GDM1 (cell line): Measurements from ENCODE around the gene P4HA3.
A peak's percentile ranks its signal among the peaks of the same experiment; 100 is the strongest.
"Not testable (repeated sequence)": the region's sequence is repeated elsewhere in the genome, so short reads cannot be mapped to it uniquely, and the experiment has no call there.

Experiments used
- DNase-seq: peaks from one replicate; lab custom pipeline; 2025; lab: John Stamatoyannopoulos, UW

The P4HA3 gene

GRCh38 chr11:74311352-74311926 lies at the start of gene P4HA3:
Gene P4HA3 (minus strand): TSS chr11:74311640. CDS start chr11:74311611, 29 bp downstream.
- no peak for DNase-seq

DNA sequence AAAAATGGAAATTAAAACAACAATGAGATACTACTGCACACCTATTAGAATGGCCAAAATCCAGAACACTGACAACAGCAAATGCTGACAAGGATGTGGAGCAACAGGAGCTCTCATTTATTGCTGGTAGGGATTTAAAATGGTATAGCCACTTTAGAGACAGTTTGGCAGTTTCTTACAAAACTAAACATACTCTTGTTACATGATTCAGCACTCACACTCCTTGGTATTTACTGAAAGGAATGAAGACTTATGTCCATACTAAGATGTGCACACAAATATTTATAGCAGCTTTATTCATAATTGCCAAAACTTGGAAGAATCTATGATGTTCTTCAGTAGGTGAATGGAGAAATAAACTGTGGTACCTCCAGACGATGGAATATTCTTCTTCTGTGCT lies 46.0 kb upstream of the P4HA3 start:
- DNase-seq, result no peak

GRCh38 chr11:74355626-74356025 lies 44.2 kb upstream of the P4HA3 start:
- no peak for DNase-seq

DNA sequence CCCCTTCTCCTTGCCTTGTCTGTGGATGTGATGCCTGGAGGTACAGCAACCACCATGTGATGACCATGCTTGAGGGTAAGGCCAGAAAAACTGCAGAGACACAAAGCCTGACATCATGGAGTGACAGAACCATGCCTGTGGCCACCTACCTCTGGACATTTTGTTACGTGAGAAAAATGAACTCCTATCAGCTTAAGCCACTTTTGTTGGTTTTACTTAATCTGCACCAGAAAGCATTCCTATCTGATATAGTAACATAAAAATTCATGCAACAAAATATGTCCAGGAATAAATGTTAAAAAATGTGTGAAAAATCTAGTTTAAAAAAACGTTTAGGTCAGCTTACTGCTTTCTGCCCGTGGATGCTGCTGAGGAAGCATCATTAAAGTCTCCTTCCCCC lies 42.6 kb upstream of the P4HA3 start:
- DNase-seq, result no peak

DNA sequence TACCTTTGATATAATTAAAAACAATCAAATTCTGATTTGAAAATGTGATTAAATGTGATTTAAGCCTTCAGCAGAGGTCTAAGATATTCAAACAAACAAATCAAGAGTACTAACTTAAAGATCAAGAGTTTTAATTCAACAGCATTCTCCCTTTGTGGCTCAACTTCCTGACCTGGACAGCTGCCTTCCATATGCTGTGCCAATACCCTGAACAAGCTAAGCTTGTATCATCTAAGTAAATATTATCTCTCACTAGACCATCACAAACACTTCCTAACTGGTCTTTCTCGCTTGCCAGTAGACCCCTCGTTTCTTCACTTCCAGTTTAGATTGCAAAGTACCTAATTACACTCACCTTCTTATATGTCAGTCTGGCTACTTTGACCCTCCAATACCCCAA lies 35.9 kb upstream of the P4HA3 start:
- DNase-seq, result no peak

GRCh38 chr11:74345420-74345819 lies 34.0 kb upstream of the P4HA3 start:
- DNase-seq, result no peak

GRCh38 chr11:74341921-74342320 lies 30.5 kb upstream of the P4HA3 start:
- DNase-seq, result no peak

DNA sequence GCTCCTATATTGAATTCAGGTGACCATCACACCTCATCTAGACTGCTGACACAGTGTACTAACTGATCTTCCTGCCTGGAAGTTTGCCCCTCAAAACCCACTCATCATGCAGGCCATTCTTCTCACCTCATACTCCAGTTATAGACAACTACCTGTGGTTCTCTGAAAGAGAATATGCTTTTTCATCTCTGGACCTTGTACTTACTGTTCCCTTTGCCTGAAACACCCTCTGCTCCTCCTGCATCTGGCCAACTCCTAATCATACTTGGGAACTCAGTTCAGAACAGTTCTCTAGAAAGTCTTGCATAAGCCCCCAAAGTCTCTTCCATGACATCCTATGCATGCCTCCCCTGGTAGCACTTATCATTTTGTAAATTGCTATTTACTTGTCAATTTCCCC lies 28.2 kb upstream of the P4HA3 start:
- no peak for DNase-seq

GRCh38 chr11:74338963-74339362 lies 27.5 kb upstream of the P4HA3 start:
- no peak for DNase-seq

DNA sequence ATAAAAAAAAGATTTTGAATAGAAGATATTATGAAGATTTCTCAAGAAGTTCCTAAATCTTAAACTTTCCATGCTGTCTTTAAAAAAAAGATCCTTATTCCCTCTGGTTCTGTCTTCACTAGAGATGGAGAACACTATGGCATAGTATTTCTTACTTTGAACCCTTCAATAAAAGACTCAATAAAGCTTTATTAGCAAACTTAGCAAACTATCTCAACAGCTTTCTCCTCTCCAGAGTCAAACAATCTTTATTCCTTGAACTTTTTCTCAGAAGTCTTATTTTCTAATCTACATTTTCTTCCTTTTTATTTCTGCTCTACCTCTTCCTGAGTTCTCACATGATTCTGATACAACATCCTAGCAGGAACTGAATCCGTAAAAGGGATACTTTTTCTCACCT lies 21.8 kb upstream of the P4HA3 start:
- DNase-seq, result no peak

DNA sequence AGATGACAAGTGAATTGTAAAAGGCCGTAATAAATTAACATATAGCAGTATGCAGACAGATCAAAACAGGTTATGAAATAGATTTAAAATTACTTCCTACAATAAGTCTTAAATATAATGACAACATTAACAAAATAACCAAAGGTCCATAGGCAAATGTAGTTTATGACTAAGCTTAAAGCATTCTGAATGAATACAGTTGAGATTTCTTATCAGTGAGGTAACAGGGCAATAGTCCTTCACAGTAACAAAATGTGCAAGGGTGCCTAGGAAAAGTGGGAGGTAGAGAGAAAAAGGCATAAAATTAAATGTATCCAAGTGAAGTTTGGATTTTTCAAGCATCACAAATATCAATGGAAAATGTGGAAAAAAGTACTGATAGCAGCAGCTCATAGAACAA lies 20.9 kb upstream of the P4HA3 start:
- DNase-seq, result no peak

GRCh38 chr11:74331000-74331399 lies 19.6 kb upstream of the P4HA3 start:
- DNase-seq, result not testable (repeated sequence)

DNA sequence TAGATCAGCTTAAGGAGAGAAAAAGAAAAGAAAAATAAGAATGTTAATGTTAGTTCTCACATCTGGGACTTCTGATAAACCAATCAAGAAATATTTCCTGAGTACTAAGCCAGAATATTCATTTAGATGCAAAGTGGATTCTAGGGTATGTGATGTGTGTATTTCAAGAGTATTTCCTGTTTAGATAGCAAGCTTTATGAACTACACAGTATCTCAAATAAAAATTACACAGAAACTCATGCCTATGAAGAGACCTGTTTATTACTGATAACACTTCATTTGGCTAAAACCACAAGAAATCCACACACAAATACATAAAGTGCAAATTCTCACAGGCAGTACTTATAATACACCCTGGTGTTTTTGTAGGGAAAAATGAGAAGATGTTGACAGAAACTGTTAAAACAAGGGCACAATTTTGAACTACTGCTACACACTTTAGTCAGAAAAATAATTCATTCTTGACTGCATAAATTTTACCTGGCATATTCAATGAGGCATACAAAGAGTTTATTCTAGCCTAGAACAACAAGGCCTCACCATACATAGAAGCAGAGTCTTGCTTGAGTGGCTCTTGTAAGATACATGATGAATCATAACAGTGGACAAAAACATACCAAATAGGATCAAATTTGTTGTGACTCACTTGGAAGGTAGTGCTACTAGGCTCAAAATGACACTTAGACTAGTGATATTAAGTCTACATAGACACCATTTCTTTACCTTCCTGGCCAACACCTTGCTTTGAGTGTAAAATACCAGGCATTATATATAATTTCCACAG lies 18.8 kb upstream of the P4HA3 start:
- no peak for DNase-seq

DNA sequence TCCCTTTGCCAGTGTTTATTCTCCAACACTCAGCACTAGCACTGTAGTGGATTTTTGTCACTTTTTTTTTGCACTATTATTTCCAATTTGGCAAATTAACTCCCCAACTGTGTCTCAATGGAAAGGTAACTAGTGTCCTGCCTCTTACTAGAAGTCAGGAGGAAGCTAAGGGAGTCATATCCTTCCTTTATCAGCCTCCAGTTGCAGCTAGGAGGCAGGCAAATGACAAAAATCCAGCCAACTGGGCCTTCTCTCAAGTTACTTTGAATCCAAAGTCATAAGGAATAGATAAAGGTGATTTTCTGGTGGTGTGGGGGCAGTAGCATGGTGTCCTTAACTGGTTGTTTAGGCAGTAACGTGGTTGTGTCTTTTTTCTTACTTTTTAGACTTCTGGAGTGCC lies 15.6 kb upstream of the P4HA3 start:
- DNase-seq, result no peak

DNA sequence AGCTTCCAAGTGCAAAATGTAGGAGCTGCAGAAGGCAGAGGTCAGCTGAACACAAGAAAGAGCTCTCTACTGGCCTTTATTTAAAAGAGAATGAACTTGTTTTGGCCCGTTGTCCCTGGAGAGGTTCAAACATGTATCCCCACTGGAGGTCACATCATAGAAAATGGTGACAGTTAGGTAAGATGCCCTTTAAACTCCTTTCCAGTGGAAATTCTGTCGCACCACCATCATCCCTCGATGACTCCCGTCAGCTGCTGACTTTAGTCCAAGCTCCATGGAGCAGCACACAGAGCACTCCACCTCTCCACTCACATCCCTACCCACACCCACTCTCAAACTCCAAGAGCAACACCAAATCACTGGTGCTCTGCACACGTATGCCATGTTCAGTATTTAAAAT lies 15.2 kb upstream of the P4HA3 start:
- DNase-seq, result no peak

- no peak for DNase-seq
These were observed 14.5 kb upstream of the P4HA3 start for GRCh38 chr11:74325649-74326645.

GRCh38 chr11:74322667-74323066 lies 11.2 kb upstream of the P4HA3 start:
- DNase-seq, result no peak

- peak; percentile 49 for DNase-seq
These were observed 10.2 kb upstream of the P4HA3 start for GRCh38 chr11:74321487-74322188.

DNA sequence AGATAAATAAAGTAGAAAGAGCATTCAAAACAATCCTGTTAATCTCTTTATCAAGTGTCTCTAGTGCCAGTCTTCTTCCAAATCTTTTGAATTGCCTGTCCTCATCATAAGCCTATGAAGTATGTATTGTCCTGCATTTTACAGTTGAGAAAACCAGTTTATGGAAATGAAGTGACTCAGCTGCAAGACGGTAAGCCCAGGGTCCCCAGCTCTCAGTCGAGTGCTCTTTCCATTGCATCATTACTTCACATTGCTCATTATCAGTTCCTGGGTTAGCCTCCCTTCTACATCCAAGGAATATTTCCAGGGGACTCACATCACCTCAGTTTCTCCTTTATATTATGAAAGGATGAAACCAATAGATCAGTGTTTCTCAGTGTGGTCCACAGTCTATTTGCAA lies 9.1 kb upstream of the P4HA3 start:
- no peak for DNase-seq

- DNase-seq, result no peak
These were observed 7.8 kb upstream of the P4HA3 start for GRCh38 chr11:74319139-74319816.

DNA sequence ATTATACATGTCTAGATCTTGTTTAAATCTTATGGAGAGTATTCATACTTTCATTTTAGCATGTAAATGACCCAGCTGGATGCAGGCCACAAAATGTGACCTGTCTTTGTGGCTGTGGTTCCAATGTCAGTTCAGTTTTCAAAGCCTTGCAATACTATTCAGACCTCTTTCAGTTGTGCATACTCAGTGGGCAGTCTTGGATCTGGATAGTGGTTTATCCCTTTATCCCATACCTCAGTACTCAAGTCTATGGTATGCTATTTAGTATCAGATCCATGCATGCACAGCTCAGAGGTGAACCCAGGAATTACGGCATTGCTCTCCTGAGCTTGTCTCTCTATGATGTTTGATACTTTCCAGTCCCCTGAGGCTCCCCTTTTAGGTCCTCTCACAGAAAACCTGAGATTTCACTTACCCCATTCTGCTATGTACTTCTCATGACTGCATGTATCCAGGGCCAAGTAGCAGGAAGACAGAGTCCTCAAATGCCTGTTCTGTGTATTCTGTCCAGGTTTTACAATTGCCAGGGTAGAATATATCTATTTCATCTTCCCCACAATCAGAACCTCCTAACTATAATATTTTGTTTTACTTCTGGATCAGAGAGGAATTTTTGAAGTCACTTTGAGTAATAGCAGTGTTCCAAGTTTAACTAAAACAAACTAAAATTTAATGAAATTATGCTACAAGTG lies 6.9 kb upstream of the P4HA3 start:
- no peak for DNase-seq
